ENCODE data around the gene VCAN.

DNA sequence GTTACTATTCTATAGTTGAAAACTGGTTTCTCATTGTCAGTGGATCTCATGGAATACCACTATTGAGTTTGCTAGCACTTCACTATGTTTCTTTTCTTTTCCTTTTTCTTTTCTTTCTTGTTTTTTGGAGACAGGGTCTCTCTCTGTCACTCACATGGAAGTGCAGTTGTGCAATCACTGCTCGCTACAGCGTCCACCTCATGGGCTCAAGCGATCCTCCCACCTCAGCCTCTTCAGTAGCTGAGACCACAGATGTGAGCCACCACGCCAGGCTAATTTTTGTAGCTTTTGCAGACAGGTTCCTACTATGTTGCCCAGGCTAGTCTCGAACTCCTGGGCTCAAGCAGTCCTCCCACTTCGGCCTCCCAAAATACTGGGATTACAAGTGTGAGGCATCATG lies 42.7 kb upstream of the VCAN start:
- no peak for TF ChIP-seq ZNF501 (tag by site-specific recombination; IDR thresholded peaks at IDR 0.05)
- TF ChIP-seq, protein P1, sequence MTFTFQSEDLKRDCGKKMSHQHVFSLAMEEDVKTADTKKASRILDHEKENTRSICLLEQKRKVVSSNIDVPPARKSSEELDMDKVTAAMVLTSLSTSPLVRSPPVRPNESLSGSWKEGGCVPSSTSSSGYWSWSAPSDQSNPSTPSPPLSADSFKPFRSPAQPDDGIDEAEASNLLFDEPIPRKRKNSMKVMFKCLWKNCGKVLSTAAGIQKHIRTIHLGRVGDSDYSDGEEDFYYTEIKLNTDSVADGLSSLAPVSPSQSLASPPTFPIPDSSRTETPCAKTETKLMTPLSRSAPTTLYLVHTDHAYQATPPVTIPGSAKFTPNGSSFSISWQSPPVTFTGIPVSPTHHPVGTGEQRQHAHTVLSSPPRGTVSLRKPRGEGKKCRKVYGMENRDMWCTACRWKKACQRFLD (tag by site-specific recombination; IDR thresholded peaks at IDR 0.05): no peak
- TF ChIP-seq ZNF626 (tag by site-specific recombination; IDR thresholded peaks at IDR 0.05): no peak
- no peak for TF ChIP-seq ZNF274 (IDR thresholded peaks at IDR 0.05; ENCODE audit: low read length)
- no peak for TF ChIP-seq ZNF274 (tag by site-specific recombination; IDR thresholded peaks at IDR 0.05; ENCODE audit: borderline replicate concordance)
- TF ChIP-seq, protein P2, sequence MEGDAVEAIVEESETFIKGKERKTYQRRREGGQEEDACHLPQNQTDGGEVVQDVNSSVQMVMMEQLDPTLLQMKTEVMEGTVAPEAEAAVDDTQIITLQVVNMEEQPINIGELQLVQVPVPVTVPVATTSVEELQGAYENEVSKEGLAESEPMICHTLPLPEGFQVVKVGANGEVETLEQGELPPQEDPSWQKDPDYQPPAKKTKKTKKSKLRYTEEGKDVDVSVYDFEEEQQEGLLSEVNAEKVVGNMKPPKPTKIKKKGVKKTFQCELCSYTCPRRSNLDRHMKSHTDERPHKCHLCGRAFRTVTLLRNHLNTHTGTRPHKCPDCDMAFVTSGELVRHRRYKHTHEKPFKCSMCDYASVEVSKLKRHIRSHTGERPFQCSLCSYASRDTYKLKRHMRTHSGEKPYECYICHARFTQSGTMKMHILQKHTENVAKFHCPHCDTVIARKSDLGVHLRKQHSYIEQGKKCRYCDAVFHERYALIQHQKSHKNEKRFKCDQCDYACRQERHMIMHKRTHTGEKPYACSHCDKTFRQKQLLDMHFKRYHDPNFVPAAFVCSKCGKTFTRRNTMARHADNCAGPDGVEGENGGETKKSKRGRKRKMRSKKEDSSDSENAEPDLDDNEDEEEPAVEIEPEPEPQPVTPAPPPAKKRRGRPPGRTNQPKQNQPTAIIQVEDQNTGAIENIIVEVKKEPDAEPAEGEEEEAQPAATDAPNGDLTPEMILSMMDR (tag by site-specific recombination; IDR thresholded peaks at IDR 0.05): no peak
- no peak for TF ChIP-seq YY1 (tag by site-specific recombination; IDR thresholded peaks at IDR 0.05)
- TF ChIP-seq ZNF175 (tag by site-specific recombination; IDR thresholded peaks at IDR 0.05): no peak

Measured in HEK293 (cell line).